NB4 (cell line): ENCODE results near the gene CDH4.

Source experiments
- DNase-seq: peaks from one replicate; pipeline ENCODE4 v3.0.0; 2010; ENCODE audit warnings: low read depth
- H3K4me3 ChIP-seq: one replicate; pipeline ENCODE4 v1.5.1; 2011; ENCODE audit warnings: mild to moderate bottlenecking, low read depth, low read length, moderate library complexity
- CTCF ChIP-seq: IDR thresholded peaks from one replicate; pipeline ENCODE4 v1.5.1; 2012; ENCODE audit warnings: low read depth, low read length
- MAX ChIP-seq: IDR thresholded peaks from 2 replicates; pipeline ENCODE4 v1.6.1; 2011; ENCODE audit warnings: low read depth, low read length
- MYC ChIP-seq: IDR thresholded peaks from 2 replicates; pipeline ENCODE4 v1.6.1; 2011; ENCODE audit warnings: low read depth, low read length
- POLR2A ChIP-seq: IDR thresholded peaks from 2 replicates; pipeline ENCODE4 v1.6.1; 2011; ENCODE audit warnings: mild to moderate bottlenecking; ENCODE audit not compliant: insufficient read length; ENCODE audit errors: extremely low read depth

Gene CDH4

GRCh38 chr20:61866165-61866564 lies 614.1 kb downstream of the CDH4 start:
- TF ChIP-seq POLR2A (no peak), CTCF (no peak), MAX (no peak), MYC (no peak)
- H3K4me3 ChIP-seq: no peak overlapping the region
- DNase-seq: no peak

- no peak for DNase-seq
- H3K4me3 ChIP-seq: no peak overlapping the region
- no peak for TF ChIP-seq MYC
- TF ChIP-seq CTCF: no peak
- TF ChIP-seq MAX: no peak
- no peak for TF ChIP-seq POLR2A
These were observed 615.9 kb downstream of the CDH4 start for GRCh38 chr20:61868006-61868405.

GRCh38 chr20:61868466-61869090 lies 616.5 kb downstream of the CDH4 start:
- H3K4me3 ChIP-seq: no peak overlapping the region
- no peak for TF ChIP-seq POLR2A
- DNase-seq: no peak

- no peak for TF ChIP-seq CTCF
- no peak for TF ChIP-seq MYC
- H3K4me3 ChIP-seq: no peak overlapping the region
- DNase-seq: no peak
These were observed 617.9 kb downstream of the CDH4 start for GRCh38 chr20:61869750-61870507.

- DNase-seq: no peak
- H3K4me3 ChIP-seq: no peak overlapping the region
- TF ChIP-seq POLR2A (no peak), MYC (no peak), CTCF (no peak), MAX (no peak)
These were observed 619.1 kb downstream of the CDH4 start for GRCh38 chr20:61871160-61871559.

GRCh38 chr20:61871913-61872312 lies 619.9 kb downstream of the CDH4 start:
- TF ChIP-seq MYC (no peak), POLR2A (no peak), MAX (no peak), CTCF (no peak)
- DNase-seq: no peak
- no peak overlapping the region for H3K4me3 ChIP-seq
